ENCODE results near the gene SSTR5. TPM values are rescaled to one million over a fixed set of nuclear protein-coding genes. Genes with fewer than 3 reads are reported as not detected.

Gene SSTR5
- total RNA-seq, 4 donors from 2014 or later, result not detected

DNA sequence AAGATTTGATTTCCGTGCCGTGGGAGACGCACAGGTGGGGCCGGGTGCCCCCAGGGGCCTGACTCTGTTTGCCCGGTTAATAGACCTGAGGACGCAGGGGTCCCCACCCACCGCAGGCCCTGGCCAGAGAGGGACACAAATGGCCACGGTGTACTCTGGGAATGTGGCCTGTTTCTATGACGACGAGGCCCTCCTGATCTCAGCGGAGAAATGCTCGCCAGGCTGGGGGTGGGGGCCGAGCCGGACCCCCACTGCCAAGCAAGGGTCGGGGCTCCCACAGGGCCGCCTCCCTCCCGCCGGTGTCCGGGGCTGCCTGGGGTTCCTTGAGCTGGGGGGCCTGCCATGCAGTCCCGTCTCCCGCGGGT is 48.0 kb downstream of the SSTR5 start:
- Histone ChIP-seq H3K9me3 (no peaks in the 10 kb centered on the region), H3K4me1 (peaks cover 0 to 3% (median 0%) of the 10 kb centered on the region in 4 donors), H3K27me3 (peaks cover 0 to 86% of the 10 kb centered on the region in 2 donors), H3K27ac (no peak overlapping the region), H3K4me3 (no peak overlapping the region), H3K36me3 (no peaks in the 10 kb centered on the region)
- no peak for TF ChIP-seq POLR2A (IDR thresholded peaks at IDR 0.05)
- DNase-seq (ENCODE audit: low spot score in 2 of 2), result no peak
- 54 to 63% methylated on average over 16 of the region's 22 CpGs for WGBS, 2 donors

DNA sequence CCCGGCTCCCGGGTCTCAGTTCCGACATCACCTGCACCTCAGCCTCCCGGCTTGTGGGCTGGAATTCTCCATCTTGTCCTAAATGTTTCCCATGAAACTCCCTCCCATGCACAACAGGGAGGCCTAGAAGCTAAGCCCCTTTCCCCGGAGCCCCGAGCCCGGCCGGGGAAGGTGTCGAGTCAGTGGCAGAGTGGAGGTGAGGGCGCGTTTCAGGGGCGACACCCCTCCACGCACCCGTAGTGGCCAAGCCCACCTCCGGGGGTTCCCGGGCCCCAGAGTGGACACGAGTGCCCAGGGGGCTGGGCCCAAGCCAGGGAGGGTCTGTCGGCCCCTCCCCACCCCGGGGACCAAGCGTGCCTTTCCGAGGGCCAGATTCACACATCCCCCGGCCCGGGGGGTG is 48.5 kb downstream of the SSTR5 start:
- peaks cover 0 to 85% of the 10 kb centered on the region in 2 donors for H3K27me3 ChIP-seq
- TF ChIP-seq POLR2A (IDR thresholded peaks at IDR 0.05) (no peak), EP300 (IDR thresholded peaks at IDR 0.05) (no peak)
- TF ChIP-seq, protein P1, sequence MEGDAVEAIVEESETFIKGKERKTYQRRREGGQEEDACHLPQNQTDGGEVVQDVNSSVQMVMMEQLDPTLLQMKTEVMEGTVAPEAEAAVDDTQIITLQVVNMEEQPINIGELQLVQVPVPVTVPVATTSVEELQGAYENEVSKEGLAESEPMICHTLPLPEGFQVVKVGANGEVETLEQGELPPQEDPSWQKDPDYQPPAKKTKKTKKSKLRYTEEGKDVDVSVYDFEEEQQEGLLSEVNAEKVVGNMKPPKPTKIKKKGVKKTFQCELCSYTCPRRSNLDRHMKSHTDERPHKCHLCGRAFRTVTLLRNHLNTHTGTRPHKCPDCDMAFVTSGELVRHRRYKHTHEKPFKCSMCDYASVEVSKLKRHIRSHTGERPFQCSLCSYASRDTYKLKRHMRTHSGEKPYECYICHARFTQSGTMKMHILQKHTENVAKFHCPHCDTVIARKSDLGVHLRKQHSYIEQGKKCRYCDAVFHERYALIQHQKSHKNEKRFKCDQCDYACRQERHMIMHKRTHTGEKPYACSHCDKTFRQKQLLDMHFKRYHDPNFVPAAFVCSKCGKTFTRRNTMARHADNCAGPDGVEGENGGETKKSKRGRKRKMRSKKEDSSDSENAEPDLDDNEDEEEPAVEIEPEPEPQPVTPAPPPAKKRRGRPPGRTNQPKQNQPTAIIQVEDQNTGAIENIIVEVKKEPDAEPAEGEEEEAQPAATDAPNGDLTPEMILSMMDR (IDR thresholded peaks at IDR 0.05), result no peak
- WGBS, 2 donors, result 49 to 65% methylated on average over 18 to 23 of the region's 23 CpGs
- no peak for DNase-seq (ENCODE audit: low spot score in 2 of 2)
- no peaks in the 10 kb centered on the region for H3K9me3 ChIP-seq
- H3K4me3 ChIP-seq, result no peak overlapping the region
- no peaks in the 10 kb centered on the region for H3K36me3 ChIP-seq
- H3K27ac ChIP-seq, result no peak overlapping the region
- peaks cover 0 to 3% (median 0%) of the 10 kb centered on the region in 4 donors for H3K4me1 ChIP-seq

DNA sequence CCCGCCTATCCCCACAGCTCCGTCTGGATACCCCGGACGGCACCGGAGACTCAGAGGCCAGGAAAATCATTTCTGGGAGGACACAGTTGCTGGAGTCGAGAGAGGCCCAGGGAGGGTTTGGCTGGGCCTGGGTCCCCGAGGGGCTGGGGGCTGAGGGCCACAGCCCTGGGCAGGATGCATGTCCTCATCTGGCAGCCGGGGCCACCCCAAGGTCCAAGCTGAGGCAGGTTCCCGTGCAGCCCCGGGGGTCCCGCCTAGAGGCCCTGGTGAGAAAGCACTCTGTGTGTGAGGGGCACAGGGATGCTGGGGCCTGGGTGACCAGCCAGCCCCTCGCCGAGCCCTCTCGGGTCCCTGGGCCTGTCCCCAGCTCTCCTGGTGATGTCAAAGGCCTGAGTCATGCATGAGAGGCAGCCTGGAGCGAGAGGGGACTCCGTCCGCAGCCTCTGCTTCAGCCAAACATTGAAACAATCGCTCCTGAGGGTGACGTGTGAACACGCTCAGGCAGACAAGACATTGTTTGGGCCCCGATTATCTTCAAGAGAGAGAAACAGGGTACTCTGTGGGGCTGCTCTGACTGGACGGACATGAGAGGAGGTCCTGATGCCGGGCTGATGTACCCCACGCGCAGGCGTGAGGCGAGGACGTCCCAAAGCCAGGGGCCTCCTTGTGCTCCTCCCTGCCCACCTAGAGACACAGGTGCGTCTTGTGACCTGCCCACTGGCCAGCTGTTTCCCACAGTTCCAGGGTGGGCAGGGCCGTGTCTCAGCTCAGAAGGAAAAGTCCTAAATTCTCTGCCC is 49.3 kb downstream of the SSTR5 start:
- no peaks in the 10 kb centered on the region for H3K9me3 ChIP-seq
- DNase-seq (ENCODE audit: low spot score in 2 of 2), result no peak
- H3K27ac ChIP-seq, result no peak overlapping the region
- H3K36me3 ChIP-seq, result no peaks in the 10 kb centered on the region
- TF ChIP-seq POLR2A (IDR thresholded peaks at IDR 0.05) (no peak), EP300 (IDR thresholded peaks at IDR 0.05) (no peak)
- TF ChIP-seq, protein P1 (IDR thresholded peaks at IDR 0.05), result no peak
- peaks cover 0 to 85% of the 10 kb centered on the region in 2 donors for H3K27me3 ChIP-seq
- H3K4me3 ChIP-seq, result no peak overlapping the region
- H3K4me1 ChIP-seq, result peaks cover 0 to 3% (median 0%) of the 10 kb centered on the region in 4 donors
- 63 to 65% methylated on average over 26 to 29 of the region's 30 CpGs for WGBS, 2 donors

DNA sequence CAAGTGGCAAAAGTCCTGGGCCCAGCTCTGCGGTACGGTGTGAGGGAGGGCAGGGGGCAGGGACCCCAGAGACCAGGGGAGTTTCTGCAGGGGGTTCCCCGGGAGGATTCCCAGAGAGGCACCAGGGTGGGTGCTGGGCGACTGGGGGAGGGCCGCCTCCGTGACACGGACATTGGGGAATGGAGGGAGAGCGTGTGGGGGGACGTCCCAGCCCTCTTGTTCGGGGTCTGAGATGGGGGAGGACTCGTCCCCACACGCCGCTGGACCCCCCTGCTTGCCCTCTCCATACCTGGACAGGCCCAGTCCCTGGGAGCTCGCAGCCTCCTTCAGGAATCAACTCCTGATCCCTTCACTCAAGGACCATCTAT is 49.8 kb downstream of the SSTR5 start:
- H3K27me3 ChIP-seq, result peaks cover 0 to 81% of the 10 kb centered on the region in 2 donors
- WGBS, 2 donors, result 87 to 92% methylated on average over 13 of the region's 14 CpGs
- no peaks in the 10 kb centered on the region for H3K9me3 ChIP-seq
- H3K4me1 ChIP-seq, result peaks cover 0 to 3% (median 0%) of the 10 kb centered on the region in 4 donors
- DNase-seq (ENCODE audit: low spot score in 2 of 2), result no peak
- H3K36me3 ChIP-seq, result no peaks in the 10 kb centered on the region
- H3K4me3 ChIP-seq, result no peak overlapping the region
- no peak overlapping the region for H3K27ac ChIP-seq
- TF ChIP-seq, protein P1 (IDR thresholded peaks at IDR 0.05), result no peak
- TF ChIP-seq POLR2A (IDR thresholded peaks at IDR 0.05), result no peak
- no peak for TF ChIP-seq EP300 (IDR thresholded peaks at IDR 0.05)

DNA sequence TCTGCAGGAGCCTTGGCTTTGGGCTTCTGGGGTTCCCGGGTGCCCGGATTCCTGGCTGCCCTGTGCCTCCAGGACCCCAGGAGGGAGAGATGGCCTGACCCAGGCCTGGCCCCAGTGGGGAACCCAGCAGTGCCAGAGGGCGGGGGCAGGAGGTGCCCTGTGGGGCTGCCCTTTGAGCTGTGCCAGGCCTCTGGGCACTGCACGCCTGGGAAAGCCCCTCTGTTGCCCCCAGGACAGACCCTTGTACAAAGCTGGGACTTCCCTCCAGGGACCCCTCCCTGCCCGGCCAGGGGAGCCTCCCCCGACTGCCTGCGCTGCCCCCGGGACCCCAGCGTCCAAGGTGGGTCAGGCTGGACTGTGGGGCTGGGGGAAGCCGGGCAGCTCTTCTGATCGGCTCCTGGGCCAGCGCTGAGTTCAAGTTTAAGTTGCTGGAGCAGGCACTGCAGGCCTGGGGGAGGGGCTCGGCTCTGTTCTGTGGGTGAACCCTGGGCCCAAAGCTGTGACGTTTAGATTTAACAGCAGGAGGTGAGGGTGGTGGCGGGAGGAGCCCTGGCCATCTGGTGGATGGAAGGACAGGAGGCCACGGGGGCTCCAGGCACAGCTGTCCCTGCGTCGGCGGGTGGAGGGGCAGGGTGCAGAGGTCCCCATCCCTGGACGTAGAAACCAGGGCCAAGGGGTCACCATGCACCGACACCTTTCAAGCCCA is 51.1 kb downstream of the SSTR5 start:
- H3K36me3 ChIP-seq, result no peaks in the 10 kb centered on the region
- H3K27me3 ChIP-seq, result peaks cover 0 to 75% of the 10 kb centered on the region in 2 donors
- 55 to 63% methylated on average over 13 to 16 of the region's 21 CpGs for WGBS, 2 donors
- DNase-seq (ENCODE audit: low spot score in 2 of 2), result no peak
- H3K27ac ChIP-seq, result no peak overlapping the region
- H3K4me1 ChIP-seq, result peaks cover 0 to 3% (median 0%) of the 10 kb centered on the region in 4 donors
- TF ChIP-seq EP300 (IDR thresholded peaks at IDR 0.05), result no peak
- TF ChIP-seq, protein P1 (IDR thresholded peaks at IDR 0.05), result no peak
- TF ChIP-seq POLR2A (IDR thresholded peaks at IDR 0.05), result no peak
- H3K4me3 ChIP-seq, result no peak overlapping the region
- H3K9me3 ChIP-seq, result no peaks in the 10 kb centered on the region
